OCI-LY7 (cell line): Measurements from ENCODE around the gene PARN. TPM values are rescaled to one million over a fixed set of nuclear protein-coding genes. Genes with fewer than 3 reads are reported as not detected.

Experiments used
- BruUV-seq: library from RNA; stranded (reverse); fragments of 400-500 nt; replicated peaks from 2 replicates; lab custom pipeline; 2021; lab: Mats Ljungman, UMichigan
- CTCF ChIA-PET: fragments of 300-600 bp; sonication (Branson Sonifier 250); formaldehyde crosslinking; loops from one replicate; lab custom pipeline; 2022; ENCODE audit warnings: antibody characterized with exemption; ENCODE audit not compliant: unreplicated experiment; lab: Charles Lee
- POLR2A ChIA-PET: fragments of 300-600 bp; sonication (Branson Sonifier 250); formaldehyde crosslinking; loops from one replicate; lab custom pipeline; 2022; ENCODE audit warnings: antibody characterized with exemption; lab: Charles Lee
- DNase-seq: peaks from one replicate; pipeline ENCODE4 v3.0.0-alpha.2; 2015; ENCODE audit warnings: low spot score
- H2AFZ ChIP-seq: fragments of 200-600 bp; sonication (generic), shearing (Covaris generic); 2 replicates; pipeline ENCODE4 v1.6.1; 2014; ENCODE audit warnings: mild to moderate bottlenecking, antibody characterized with exemption, low read length, moderate library complexity
- H3K27ac ChIP-seq: fragments of 200-600 bp; sonication (generic); 2 replicates; pipeline ENCODE4 v1.5.1; 2014; ENCODE audit warnings: mixed run types, low read depth, mild to moderate bottlenecking, moderate library complexity, low read length, inconsistent platforms; ENCODE audit not compliant: poor library complexity, severe bottlenecking
- H3K36me3 ChIP-seq: fragments of 200-600 bp; sonication (generic); 2 replicates; pipeline ENCODE4 v1.6.1; 2014; ENCODE audit warnings: mild to moderate bottlenecking, antibody characterized with exemption, low read length, moderate library complexity, mixed read lengths; ENCODE audit not compliant: insufficient read depth
- H3K4me1 ChIP-seq: fragments of 200-600 bp; sonication (generic); 2 replicates; pipeline ENCODE4 v1.5.1; 2014; ENCODE audit warnings: mild to moderate bottlenecking, low read length; ENCODE audit not compliant: insufficient read depth, poor library complexity, severe bottlenecking
- H3K4me2 ChIP-seq: fragments of 200-600 bp; sonication (generic); 2 replicates; pipeline ENCODE4 v1.6.1; 2014; ENCODE audit warnings: mild to moderate bottlenecking, low read length
- H3K4me3 ChIP-seq: fragments of 200-600 bp; sonication (generic); 2 replicates; pipeline ENCODE4 v1.5.1; 2014; ENCODE audit warnings: mild to moderate bottlenecking, low read depth, low read length; ENCODE audit not compliant: poor library complexity, severe bottlenecking
- H3K79me2 ChIP-seq: fragments of 200-600 bp; sonication (generic); 2 replicates; pipeline ENCODE4 v1.6.1; 2016; ENCODE audit warnings: low read depth, mild to moderate bottlenecking, low read length, moderate library complexity, mixed read lengths; ENCODE audit not compliant: insufficient read depth
- H3K9me2 ChIP-seq: fragments of 200-600 bp; sonication (generic); 2 replicates; pipeline ENCODE4 v1.6.1; 2016; ENCODE audit warnings: mild to moderate bottlenecking, low read length, mixed read lengths; ENCODE audit not compliant: insufficient read depth
- H3K9me3 ChIP-seq: fragments of 200-600 bp; sonication (generic); 2 replicates; pipeline ENCODE4 v1.6.1; 2014; ENCODE audit warnings: mild to moderate bottlenecking, mixed run types, low read length, mixed read lengths
- H4K20me1 ChIP-seq: fragments of 200-600 bp; sonication (generic); 2 replicates; pipeline ENCODE4 v1.6.1; 2014; ENCODE audit warnings: mild to moderate bottlenecking, antibody characterized with exemption, low read length, moderate library complexity, mixed read lengths; ENCODE audit not compliant: insufficient read depth
- EZH2phosphoT487 ChIP-seq: fragments of 200-600 bp; sonication (generic); IDR thresholded peaks from 2 replicates; pipeline ENCODE4 v1.6.1; 2018; ENCODE audit warnings: low read depth, borderline replicate concordance, mild to moderate bottlenecking, mixed run types, antibody characterized with exemption, low read length, moderate library complexity, mixed read lengths
- intact Hi-C: fragments of 100-400 bp; cut with micrococcal nuclease; formaldehyde crosslinking; loops from one replicate; pipeline ENCODE4 v1.10.0; 2022; ENCODE audit not compliant: unreplicated experiment
- total RNA-seq, 2 experiments: library from RNA; depleted of rRNA in 1 of 2; stranded (reverse); fragments of >200 nt in 1 of 2; shearing (Covaris generic) in 1 of 2; gene quantifications; 2 replicates each; pipeline ENCODE4 v1.2.3, GENCODE V29; 2014 to 2022
- TF ChIP-seq, protein P1 (sequence below): fragments of 200-600 bp; sonication (generic); conservative IDR thresholded peaks from 2 replicates; pipeline ENCODE4 v1.5.1; 2014; ENCODE audit warnings: mild to moderate bottlenecking, antibody characterized with exemption, low read length, moderate library complexity, mixed read lengths

Gene PARN
- total RNA-seq, 2 experiments from 2014 or later, result 40.1 to 76.5 TPM

DNA sequence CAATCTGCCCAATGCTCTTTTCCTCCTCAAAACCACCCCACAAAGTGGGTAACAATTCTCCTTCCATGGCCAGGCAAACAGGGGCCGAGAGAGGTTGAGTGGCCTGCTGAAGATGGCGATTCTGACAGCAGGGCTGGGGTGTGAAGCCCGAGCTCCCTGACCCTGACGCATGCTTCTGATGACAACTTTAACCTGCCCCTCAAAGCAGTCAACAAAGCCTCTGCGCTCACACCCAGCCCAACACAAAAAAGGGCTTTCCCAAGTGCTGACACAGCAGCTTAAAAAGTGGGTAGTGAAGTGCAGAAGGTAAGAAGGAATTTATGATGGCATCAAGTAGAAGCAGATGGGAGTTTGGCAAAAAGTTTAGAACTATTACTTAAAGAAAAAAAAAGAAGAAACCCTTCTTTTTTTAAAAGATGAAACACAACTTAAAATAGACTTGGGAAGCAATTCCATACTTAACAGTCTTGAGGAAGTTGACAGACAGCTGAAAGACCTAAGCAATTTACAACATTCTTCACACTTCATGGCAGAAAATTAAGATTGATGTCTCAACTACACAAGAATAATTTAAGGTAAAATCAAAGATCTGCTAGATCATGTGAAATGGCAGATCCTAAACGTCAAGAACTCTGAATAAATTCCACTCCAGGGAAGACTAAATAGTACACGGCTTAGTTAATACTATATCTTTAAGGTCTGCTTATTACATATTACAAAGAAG lies 133.9 kb downstream of the PARN start:
- H3K9me3 ChIP-seq, result no peaks in the 10 kb centered on the region
- no peak overlapping the region for H3K4me3 ChIP-seq
- no peak overlapping the region for H2AFZ ChIP-seq
- intact Hi-C loops, result no loop called here
- POLR2A ChIA-PET, result interaction anchor here (0.6 kb wide), 1 partner anchor 19 kb away, joined by 3 read pairs; no protein-coding TSS in a partner anchor
- TF ChIP-seq, protein P1, sequence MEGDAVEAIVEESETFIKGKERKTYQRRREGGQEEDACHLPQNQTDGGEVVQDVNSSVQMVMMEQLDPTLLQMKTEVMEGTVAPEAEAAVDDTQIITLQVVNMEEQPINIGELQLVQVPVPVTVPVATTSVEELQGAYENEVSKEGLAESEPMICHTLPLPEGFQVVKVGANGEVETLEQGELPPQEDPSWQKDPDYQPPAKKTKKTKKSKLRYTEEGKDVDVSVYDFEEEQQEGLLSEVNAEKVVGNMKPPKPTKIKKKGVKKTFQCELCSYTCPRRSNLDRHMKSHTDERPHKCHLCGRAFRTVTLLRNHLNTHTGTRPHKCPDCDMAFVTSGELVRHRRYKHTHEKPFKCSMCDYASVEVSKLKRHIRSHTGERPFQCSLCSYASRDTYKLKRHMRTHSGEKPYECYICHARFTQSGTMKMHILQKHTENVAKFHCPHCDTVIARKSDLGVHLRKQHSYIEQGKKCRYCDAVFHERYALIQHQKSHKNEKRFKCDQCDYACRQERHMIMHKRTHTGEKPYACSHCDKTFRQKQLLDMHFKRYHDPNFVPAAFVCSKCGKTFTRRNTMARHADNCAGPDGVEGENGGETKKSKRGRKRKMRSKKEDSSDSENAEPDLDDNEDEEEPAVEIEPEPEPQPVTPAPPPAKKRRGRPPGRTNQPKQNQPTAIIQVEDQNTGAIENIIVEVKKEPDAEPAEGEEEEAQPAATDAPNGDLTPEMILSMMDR, result no peak
- TF ChIP-seq EZH2phosphoT487, result no peak
- H3K79me2 ChIP-seq, result no peaks in the 10 kb centered on the region
- CTCF ChIA-PET, result no interaction called here
- no peaks in the 10 kb centered on the region for H4K20me1 ChIP-seq
- no peak for DNase-seq
- peaks cover 20% of the 10 kb centered on the region; the same call in 1 of the 2 replicates for H3K36me3 ChIP-seq
- H3K9me2 ChIP-seq, result no peaks in the 10 kb centered on the region
- BruUV-seq, result no TSS peak
- H3K4me2 ChIP-seq, result no peak overlapping the region
- no peaks in the 10 kb centered on the region for H3K4me1 ChIP-seq
- no peak overlapping the region for H3K27ac ChIP-seq

DNA sequence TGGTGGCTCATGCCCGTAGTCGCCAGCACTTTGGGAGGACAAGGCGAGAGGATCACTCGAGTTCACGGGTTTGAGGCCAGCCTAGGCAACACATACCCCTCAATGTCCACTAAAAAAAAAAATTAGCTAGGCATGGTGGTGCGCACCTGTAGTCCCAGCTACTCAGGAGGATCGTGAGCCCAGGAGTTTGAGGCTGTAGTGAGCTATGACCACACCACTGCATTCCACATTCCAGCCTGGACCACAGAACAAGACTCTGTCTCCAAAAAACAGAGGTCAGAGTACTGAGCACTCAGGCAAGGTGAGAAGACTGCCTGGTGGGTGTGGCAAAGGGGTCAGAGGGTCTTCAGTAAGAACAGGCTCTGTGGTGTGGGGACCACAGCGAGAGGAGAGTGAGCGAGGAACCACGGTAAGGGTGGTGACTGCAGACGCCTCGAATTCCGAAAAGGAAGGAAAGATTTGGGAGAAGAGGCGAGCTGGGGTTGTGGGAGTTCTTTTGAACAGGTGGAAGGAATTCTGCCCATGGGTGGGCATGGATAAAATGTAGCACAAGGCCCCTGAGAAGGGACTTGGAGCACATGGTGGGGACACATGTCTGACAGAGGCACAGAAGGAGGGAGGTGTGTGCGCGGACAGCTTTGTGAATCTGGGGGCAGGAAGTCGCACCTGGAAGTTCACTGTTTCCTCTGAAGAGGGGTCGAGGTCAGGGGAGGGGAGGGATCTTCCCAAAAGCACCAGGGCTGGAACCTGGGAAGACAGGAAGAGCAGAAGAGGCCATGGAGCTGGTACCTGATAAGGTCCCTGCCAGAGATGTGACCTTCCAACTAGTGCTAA lies 134.6 kb downstream of the PARN start:
- POLR2A ChIA-PET, result interaction anchor here (0.6 kb wide), 2 partner anchors 20 to 48 kb away, joined by 3 read pairs; no protein-coding TSS in a partner anchor
- no peak overlapping the region for H2AFZ ChIP-seq
- H3K4me2 ChIP-seq, result no peak overlapping the region
- H4K20me1 ChIP-seq, result no peaks in the 10 kb centered on the region
- CTCF ChIA-PET, result no interaction called here
- H3K27ac ChIP-seq, result no peak overlapping the region
- no peak for TF ChIP-seq EZH2phosphoT487
- TF ChIP-seq, protein P1, result no peak
- no peaks in the 10 kb centered on the region for H3K4me1 ChIP-seq
- H3K9me3 ChIP-seq, result no peaks in the 10 kb centered on the region
- H3K4me3 ChIP-seq, result no peak overlapping the region
- BruUV-seq, result no TSS peak
- H3K79me2 ChIP-seq, result no peaks in the 10 kb centered on the region
- intact Hi-C loops, result no loop called here
- DNase-seq, result no peak
- peaks cover 20% of the 10 kb centered on the region; the same call in 1 of the 2 replicates for H3K36me3 ChIP-seq
- H3K9me2 ChIP-seq, result no peaks in the 10 kb centered on the region
